HG03354 (cell line): ENCODE measurements around the gene ANXA7.
A peak's percentile ranks its signal among the peaks of the same experiment; 100 is the strongest.

Source experiments
- ATAC-seq: cut with Tn5 transposase; IDR thresholded peaks from one replicate; pipeline ENCODE4 v1.9.1; 2021; ENCODE audit warnings: mild to moderate bottlenecking; ENCODE audit not compliant: unreplicated experiment, poor library complexity, severe bottlenecking

ANXA7 gene

DNA sequence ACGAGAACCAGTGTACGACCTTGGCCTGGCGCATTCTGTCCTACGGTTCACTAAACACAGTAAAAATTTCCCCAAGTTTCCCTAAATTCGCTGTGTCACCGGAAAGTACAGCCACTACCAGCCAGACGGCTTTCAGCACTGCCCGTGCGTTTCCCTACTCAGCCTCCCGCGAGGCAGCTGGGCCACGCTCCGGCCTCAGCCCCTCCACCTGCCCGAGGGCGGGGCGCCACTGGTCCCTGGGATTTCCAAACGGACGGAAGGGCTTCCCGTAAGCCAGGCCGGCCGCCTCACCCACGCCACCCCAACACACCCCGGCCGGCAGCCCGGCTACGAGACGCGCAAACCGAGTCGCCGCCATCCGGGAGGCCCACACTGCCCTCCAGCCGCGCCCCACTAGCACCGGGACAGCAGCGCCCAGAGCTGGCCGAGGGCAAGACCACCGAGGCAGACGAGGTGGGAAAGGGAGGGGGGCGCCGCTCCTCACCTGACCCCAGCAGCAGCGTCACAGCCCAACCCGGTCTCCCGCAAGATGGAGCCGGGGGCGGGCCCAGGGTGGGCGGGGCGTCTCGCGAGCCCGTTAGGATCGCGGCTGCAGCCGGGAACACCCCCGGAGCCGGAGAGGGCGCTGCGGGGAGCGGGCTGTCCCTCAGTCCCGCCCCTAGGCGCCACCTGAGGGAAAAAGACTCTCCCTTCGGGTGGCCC, at the start of gene ANXA7:
Gene ANXA7 (minus strand): TSS at position 531 of the 702 bp plus-strand sequence. CDS start 13,202 bp downstream, outside the sequence.
- ATAC-seq: peak; percentile 90

DNA sequence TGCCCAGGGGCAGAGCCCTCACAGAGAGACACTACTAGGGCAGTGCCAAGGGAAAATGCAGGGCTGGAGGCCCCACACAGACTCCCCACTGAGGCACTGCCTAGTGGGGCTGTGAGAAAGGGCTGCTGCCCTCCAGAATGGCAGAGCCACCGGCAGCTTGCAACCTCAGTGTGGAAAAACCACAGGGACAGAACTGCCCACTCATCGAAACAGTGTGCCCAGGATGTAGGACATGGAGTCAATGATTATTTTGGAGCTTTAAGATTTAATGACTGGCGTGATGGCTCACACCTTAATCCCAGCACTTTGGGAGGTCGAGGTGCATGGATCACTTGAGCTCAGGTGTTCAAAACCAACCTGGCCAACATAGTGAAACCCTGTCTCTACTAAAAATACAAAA, 47.0 kb upstream of the ANXA7 start:
- ATAC-seq: no peak

- no peak for ATAC-seq
Measured at GRCh38 chr10:73459683-73460314, 45.9 kb upstream of the ANXA7 start.

DNA sequence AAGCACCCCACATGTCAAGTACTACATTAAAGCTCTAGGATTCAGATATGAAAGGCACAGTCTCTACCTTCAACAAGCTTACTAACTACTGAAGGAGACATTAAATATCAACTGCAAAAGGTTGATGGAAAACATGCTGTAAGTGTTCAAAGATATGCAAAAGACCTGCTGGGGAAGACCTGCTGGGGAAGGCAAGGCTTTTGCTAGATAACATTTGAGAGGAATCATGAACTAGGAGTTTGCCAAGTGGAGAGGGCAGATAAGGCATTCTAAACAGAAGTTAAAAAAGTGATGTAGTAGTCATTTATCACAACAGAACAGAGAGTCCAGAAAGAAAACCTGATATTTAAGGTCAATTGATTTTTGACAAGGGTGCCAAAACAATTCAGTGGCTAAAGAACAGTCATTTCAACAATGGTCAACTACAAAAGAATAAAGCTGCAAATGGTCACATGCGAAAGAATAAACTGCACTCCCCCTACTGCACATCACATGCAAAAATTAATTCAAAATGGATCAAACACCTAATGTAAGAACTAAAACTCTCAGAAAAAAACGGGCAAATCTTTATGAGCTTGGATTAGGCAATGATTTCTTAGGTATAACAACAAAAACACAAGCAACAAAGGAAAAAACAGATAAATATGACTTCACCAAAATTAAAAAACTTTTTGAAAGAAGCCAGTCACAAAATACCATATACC, 42.5 kb upstream of the ANXA7 start:
- ATAC-seq: no peak

DNA sequence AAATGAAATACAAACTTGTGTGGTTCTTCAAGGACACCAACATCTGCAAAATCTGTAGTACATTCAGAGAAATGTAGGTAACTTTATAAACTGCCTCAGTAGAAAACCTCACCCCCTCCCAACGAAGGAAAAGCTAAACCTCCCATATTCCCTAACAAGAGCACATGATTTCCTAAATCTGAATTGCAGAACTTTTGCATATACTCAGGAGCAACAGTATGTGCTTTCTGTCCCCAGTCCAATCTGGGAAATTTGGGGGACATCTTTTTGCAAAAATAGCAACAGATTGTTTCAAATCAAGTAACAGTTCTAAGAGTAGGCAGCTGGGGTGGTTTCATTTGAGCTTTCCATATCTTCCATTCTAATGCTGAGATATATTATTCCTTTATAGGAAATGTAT, 35.3 kb upstream of the ANXA7 start:
- ATAC-seq: no peak

DNA sequence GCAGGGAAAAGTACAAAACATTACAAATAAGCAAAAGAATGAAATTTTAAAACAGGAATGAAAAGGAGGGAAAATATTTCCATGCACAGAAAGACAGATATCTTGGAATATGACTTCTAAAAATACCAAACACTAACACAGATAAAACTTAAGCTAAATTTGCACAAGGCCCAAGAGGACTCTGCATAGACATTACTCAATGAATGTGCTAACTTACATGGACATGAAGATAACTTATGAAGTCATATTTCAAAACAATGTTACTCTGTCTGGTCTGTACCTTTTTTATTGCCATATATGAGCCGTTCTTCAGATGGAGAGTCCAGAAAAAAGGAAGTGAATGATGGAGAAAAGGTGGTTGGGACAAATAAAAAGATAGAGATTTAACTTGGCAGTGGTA, 34.5 kb upstream of the ANXA7 start:
- no peak for ATAC-seq

GRCh38 chr10:73446926-73447325, 33.1 kb upstream of the ANXA7 start:
- no peak for ATAC-seq

DNA sequence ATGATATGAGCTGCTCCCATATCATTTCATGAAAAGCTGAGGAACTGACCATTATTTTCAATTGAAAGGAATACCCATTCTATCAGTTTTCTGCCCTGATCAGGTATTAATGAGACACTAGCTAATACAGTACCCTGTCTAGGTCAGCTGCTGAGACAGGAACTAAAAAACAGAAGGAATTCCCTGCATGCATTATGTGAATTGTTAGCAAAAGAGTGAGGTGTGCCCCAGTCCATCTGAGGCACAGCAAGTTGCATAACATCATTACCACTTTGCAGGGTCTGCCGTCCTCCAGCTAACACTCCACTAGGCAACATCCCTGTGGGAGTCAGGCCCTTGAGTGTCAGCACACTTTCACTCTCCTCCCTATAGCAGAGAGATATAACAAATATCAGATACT, 30.6 kb upstream of the ANXA7 start:
- no peak for ATAC-seq

DNA sequence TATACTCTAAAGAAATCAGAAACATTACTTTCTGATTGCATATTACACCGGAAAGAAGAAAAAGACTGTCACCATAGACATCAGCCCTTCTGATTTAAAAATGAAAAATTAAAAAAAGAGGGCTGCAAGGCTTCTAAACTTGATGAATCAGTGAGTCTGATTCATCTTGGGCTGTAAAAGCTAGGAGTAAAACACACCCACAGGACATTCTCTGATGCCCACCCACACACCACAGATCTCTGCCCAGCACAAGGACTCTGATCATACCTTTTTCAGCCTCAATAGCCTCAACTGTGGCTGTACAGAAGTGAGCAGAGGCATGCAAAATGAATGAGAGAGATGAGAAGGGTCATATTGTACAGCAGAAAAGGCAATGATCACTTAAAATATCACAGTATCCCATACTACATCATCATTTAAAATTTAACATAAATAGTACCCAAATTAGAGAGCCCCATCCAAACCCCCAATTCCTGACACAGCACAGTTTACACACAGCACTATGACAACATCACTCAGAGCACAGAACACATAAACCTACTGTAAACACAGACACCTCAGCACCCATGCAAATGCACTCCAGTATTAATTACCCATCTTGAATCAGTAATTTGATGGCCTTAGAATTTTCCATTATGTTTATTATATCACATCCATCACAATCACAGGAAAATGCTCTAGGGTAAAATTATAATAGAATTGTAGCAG, 25.9 kb upstream of the ANXA7 start:
- no peak for ATAC-seq

DNA sequence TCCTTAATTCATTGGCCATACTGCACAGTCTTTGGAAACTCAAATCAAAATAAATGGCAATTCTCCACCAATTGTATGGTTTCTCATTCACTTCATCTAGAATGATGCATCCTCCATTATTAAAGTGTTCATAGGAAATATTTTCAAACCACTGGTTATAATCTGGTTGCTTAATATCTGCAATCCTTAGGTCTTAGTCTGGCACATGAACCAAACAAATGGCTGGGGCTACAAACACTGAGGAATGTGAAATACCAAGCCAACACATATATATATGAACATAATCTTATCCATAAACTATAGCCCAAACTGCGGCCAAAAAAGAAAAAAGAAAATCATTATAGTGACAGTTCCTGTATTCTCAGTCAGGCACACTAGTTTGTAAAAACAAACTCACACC, 25.2 kb upstream of the ANXA7 start:
- ATAC-seq: no peak

GRCh38 chr10:73433538-73433867, 19.6 kb upstream of the ANXA7 start, which contains the start of gene MSS51:
TSS of gene MSS51 (minus strand) at chr10:73433561. CDS start at chr10:73428284, 5,277 bp downstream.
- ATAC-seq: no peak

- ATAC-seq: no peak
Measured at GRCh38 chr10:73432646-73433537, 19.0 kb upstream of the ANXA7 start.

- ATAC-seq: no peak
Measured at GRCh38 chr10:73426318-73426717, 12.5 kb upstream of the ANXA7 start.

GRCh38 chr10:73424478-73424877, 10.6 kb upstream of the ANXA7 start:
- no peak for ATAC-seq

GRCh38 chr10:73423309-73423708, 9.5 kb upstream of the ANXA7 start:
- ATAC-seq: no peak

GRCh38 chr10:73416571-73416970, 2.7 kb upstream of the ANXA7 start:
- no peak for ATAC-seq

GRCh38 chr10:73414230-73414945, 530 bp upstream of the ANXA7 start:
- peak; percentile 39 for ATAC-seq

DNA sequence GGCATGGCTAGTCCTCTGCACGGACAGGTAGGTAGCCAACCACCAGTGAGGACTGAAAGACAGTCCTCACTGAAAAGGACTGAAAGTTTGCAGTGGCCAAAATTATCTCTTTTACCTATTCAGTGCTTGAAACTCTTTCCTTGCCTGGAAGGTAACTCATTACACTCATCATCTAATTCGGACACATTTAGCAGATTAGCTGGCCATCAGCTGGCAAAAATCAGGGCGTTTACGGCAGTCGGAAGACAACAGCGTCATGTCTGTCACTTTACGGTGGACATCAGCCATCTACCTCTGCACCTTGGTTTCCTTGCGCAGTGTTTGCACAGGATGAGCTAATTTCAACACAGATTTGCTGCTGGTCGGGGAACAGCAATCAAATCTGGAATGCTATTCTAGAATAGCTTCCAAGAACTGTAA, 740 bp downstream of the ANXA7 start:
- peak; percentile 44 for ATAC-seq

DNA sequence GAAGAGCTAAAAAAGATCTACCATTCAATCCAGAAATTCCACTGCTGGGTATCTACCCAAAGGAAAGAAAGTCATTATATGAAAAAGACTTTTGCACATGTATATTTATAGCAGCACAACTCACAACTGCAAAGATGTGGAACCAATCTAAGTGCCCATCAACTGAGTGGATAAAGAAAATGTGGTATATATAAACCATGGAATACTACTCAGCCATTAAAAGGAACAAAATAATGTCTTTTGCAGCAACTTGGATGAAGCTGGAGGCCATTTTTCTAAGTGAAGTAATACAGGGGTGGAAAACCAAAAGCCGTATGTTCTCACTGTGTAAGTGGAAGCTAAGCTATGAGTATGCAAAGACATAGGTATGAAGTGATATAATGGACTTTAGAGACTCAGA, 3.0 kb downstream of the ANXA7 start:
- ATAC-seq: no peak
